Activated CD8-positive, alpha-beta T cell treated with anti-CD3 and anti-CD28 coated beads for 36 hours (primary cell): Measurements from ENCODE around the gene PDE6A. TPM values are rescaled to one million over a fixed set of nuclear protein-coding genes. Genes with fewer than 3 reads are reported as not detected.
"Not testable (repeated sequence)": the region's sequence is repeated elsewhere in the genome, so short reads cannot be mapped to it uniquely, and the experiment has no call there.

Source experiments
- ATAC-seq: fragments of 200-7000 bp; cut with Tn5 transposase; one replicate; pipeline ENCODE4 v1.10.0; 2021; ENCODE audit warnings: mild to moderate bottlenecking, moderate library complexity
- CTCF ChIA-PET: fragments of 350-600 bp; sonication (Branson Sonifier 250); formaldehyde crosslinking; loops from one replicate; lab custom pipeline; 2021; ENCODE audit warnings: antibody characterized with exemption; lab: Charles Lee
- POLR2A ChIA-PET: fragments of 350-600 bp; sonication (Branson Sonifier 250); formaldehyde crosslinking; loops from one replicate; lab custom pipeline; 2021; ENCODE audit warnings: antibody characterized with exemption; lab: Charles Lee
- DNase-seq: peaks from one replicate; pipeline ENCODE4 v3.0.0-alpha.2; 2020
- H3K27ac Mint-ChIP-seq: one replicate; pipeline ENCODE4 v1.8.0; 2021; ENCODE audit warnings: mild to moderate bottlenecking, mixed read lengths
- H3K27me3 Mint-ChIP-seq: one replicate; pipeline ENCODE4 v1.8.0; 2021; ENCODE audit warnings: mixed read lengths
- H3K36me3 Mint-ChIP-seq: one replicate; pipeline ENCODE4 v1.8.0; 2021; ENCODE audit warnings: low read depth, mixed read lengths
- H3K4me1 Mint-ChIP-seq: one replicate; pipeline ENCODE4 v1.8.0; 2021; ENCODE audit warnings: low read depth, mixed read lengths
- H3K4me3 Mint-ChIP-seq: one replicate; pipeline ENCODE4 v1.8.0; 2021; ENCODE audit warnings: mild to moderate bottlenecking, moderate library complexity, mixed read lengths
- H3K9me3 Mint-ChIP-seq: one replicate; pipeline ENCODE4 v1.8.0; 2021; ENCODE audit warnings: mixed read lengths
- intact Hi-C: fragments of 100-400 bp; cut with micrococcal nuclease; formaldehyde crosslinking; loops from one replicate; pipeline ENCODE4 v1.10.0; 2022
- total RNA-seq, 2 experiments: library from RNA; stranded (reverse); gene quantifications; one replicate each; pipeline ENCODE4 v1.2.3, GENCODE V29; 2021
- TF ChIP-seq, protein P1 (sequence below): fragments of 200-600 bp; IDR thresholded peaks from one replicate; pipeline ENCODE4 v1.8.0; 2022; ENCODE audit warnings: antibody characterized with exemption, mild to moderate bottlenecking

Gene PDE6A
- total RNA-seq, 2 experiments from 2014 or later, result not detected

DNA sequence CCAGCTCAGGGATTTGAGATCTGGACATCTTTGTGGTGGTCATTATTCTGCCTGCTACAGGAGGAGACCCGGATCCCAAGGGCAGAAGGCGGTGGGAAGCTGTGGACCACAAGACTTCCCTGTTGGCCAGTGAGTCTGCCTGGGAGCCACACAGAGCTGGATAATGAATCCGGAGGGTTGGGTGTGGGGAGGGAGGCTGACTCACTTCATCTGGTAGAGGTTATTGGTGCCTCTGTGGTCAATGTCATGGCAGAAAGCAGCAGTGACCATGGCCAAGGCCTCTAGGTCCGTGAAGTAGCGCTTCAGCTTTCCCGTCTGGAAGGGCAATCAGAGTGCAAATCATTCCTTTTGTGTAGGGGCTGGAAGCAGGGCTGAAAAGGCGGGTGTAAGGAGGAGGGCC is 58.5 kb downstream of the PDE6A start:
- Mint-ChIP-seq H3K36me3 (no peaks in the 10 kb centered on the region), H3K27ac (no peak overlapping the region)
- intact Hi-C loops, result no loop called here

DNA sequence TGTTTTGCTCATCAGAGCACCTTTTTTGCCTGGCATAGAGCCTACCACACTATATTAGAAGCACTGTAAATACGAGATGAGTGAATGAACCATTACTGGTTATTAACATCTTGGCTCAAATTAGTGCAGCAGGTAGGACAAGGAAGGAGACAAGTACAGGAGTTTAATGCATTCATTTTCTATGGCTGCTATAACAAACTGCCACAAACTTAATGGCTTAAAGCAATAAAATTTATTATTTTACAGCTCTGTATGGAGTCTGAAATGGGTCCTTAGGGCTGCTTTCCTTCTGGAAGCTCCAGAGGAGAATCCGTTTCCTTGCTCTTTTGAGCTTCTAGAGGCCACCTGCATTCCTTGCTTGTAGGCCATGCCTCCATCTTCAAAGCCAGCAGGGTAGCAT is 59.1 kb downstream of the PDE6A start:
- no peak overlapping the region for H3K27ac Mint-ChIP-seq
- no peak for ATAC-seq
- CTCF ChIA-PET, result interaction anchor here (1.2 kb wide), 1 partner anchor 218 kb away, joined by 3 read pairs; no protein-coding TSS in a partner anchor
- H3K27me3 Mint-ChIP-seq, result peaks cover 4% of the 10 kb centered on the region
- no peaks in the 10 kb centered on the region for H3K4me1 Mint-ChIP-seq
- TF ChIP-seq, protein P1, sequence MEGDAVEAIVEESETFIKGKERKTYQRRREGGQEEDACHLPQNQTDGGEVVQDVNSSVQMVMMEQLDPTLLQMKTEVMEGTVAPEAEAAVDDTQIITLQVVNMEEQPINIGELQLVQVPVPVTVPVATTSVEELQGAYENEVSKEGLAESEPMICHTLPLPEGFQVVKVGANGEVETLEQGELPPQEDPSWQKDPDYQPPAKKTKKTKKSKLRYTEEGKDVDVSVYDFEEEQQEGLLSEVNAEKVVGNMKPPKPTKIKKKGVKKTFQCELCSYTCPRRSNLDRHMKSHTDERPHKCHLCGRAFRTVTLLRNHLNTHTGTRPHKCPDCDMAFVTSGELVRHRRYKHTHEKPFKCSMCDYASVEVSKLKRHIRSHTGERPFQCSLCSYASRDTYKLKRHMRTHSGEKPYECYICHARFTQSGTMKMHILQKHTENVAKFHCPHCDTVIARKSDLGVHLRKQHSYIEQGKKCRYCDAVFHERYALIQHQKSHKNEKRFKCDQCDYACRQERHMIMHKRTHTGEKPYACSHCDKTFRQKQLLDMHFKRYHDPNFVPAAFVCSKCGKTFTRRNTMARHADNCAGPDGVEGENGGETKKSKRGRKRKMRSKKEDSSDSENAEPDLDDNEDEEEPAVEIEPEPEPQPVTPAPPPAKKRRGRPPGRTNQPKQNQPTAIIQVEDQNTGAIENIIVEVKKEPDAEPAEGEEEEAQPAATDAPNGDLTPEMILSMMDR, result no peak
- H3K4me3 Mint-ChIP-seq, result no peak overlapping the region
- H3K36me3 Mint-ChIP-seq, result no peaks in the 10 kb centered on the region
- intact Hi-C loops, result no loop called here
- DNase-seq, result no peak
- H3K9me3 Mint-ChIP-seq, result no peaks in the 10 kb centered on the region
- POLR2A ChIA-PET, result interaction anchor here (1.0 to 1.8 kb wide), 2 partner anchors 11 to 12 kb away, joined by 3 to 4 read pairs; no protein-coding TSS in a partner anchor

More for the DNA sequence above, 58.5 kb downstream of the PDE6A start:
- no peaks in the 10 kb centered on the region for H3K4me1 Mint-ChIP-seq
- TF ChIP-seq, protein P1, result no peak
- ATAC-seq (no peak), DNase-seq (no peak)
- no peaks in the 10 kb centered on the region for H3K9me3 Mint-ChIP-seq
- H3K27me3 Mint-ChIP-seq, result peaks cover 4% of the 10 kb centered on the region
- POLR2A ChIA-PET, result interaction anchor here (1.8 kb wide), 1 partner anchor 12 kb away, joined by 4 read pairs; no protein-coding TSS in a partner anchor
- CTCF ChIA-PET, result interaction anchor here (1.2 kb wide), 1 partner anchor 219 kb away, joined by 3 read pairs; no protein-coding TSS in a partner anchor
- H3K4me3 Mint-ChIP-seq, result no peak overlapping the region

DNA sequence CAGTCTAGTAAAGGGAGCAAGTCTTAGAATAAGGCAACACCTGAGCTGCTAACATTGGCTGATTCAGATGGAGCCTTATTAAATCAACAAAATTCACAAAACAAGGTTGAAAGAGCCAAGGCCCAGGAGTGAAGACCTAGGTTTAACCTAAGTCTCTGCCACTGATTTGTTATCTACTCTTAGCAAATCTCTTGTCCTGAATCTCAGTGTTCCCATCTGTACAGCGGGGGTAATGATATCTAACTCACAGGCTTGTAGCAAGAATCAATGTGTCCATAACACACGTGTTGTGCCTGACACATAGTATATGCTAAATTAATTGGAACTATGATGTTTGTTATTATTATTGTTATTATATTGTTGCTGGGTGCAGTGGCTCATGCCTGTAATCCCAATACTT is 61.0 kb downstream of the PDE6A start:
- no peak for DNase-seq
- Mint-ChIP-seq H3K4me1 (no peaks in the 10 kb centered on the region), H3K4me3 (no peak overlapping the region), H3K9me3 (peaks cover 4% of the 10 kb centered on the region), H3K27me3 (peaks cover 8% of the 10 kb centered on the region), H3K27ac (no peak overlapping the region), H3K36me3 (no peaks in the 10 kb centered on the region)
- CTCF ChIA-PET, result no interaction called here
- ATAC-seq, result no peak
- intact Hi-C loops, result no loop called here
- POLR2A ChIA-PET, result no interaction called here
- TF ChIP-seq, protein P1, result no peak

DNA sequence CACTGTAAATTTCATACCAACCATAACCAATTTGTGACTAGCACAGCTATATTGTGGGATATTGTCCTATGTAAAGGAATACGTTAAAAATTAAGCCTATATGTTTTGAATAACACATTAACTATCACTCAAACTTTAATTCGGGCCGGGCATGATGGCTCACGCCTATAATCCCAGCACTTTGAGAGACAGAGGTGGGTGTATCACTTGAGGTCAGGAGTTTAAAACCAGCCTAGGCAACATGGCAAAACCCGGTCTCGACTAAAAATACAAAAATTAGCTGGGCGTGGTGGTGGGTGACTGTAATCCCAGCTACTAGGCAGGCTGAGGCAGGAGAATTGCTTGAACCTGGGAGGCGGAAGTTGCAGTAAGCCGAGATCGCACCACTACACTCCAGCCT is 62.0 kb downstream of the PDE6A start:
- CTCF ChIA-PET, result interaction anchor here (1.5 kb wide), 1 partner anchor 30 kb away, joined by 3 read pairs; no protein-coding TSS in a partner anchor
- POLR2A ChIA-PET, result not testable (repeated sequence)

DNA sequence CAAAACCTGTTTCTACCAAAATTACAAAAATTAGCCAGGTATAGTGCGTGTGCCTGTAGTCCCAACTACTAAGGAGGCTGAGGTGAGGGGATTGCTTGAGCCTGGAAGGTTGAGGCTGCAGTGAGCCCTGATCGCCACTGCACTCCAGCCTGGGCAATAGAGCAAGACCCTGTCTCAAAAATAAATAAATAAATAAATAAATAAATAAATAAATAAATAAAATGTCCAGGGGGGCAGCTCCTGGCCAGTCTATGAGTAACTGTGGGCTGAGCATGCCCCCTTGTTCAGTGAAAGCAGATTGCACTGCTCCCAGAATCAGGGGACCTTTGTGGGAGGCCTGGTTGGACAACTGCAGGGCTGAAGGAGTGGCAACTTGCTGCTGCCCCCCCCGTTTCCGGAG is 62.7 kb downstream of the PDE6A start:
- peaks cover 4% of the 10 kb centered on the region for H3K9me3 Mint-ChIP-seq
- intact Hi-C loops, result no loop called here
- CTCF ChIA-PET, result interaction anchor here (1.5 kb wide), 1 partner anchor 29 kb away, joined by 3 read pairs; no protein-coding TSS in a partner anchor
- TF ChIP-seq, protein P1, result no peak
- DNase-seq (no peak), ATAC-seq (no peak)
- peaks cover 7% of the 10 kb centered on the region for H3K27me3 Mint-ChIP-seq
- POLR2A ChIA-PET, result no interaction called here
- no peak overlapping the region for H3K4me3 Mint-ChIP-seq
- H3K27ac Mint-ChIP-seq, result no peak overlapping the region
- no peaks in the 10 kb centered on the region for H3K4me1 Mint-ChIP-seq
- H3K36me3 Mint-ChIP-seq, result no peaks in the 10 kb centered on the region

More for the DNA sequence above, 62.0 kb downstream of the PDE6A start:
- DNase-seq, intact Hi-C loops, ATAC-seq, H3K27ac Mint-ChIP-seq, H3K4me1 Mint-ChIP-seq, H3K4me3 Mint-ChIP-seq, H3K9me3 Mint-ChIP-seq, H3K27me3 Mint-ChIP-seq, H3K36me3 Mint-ChIP-seq: not testable (repeated sequence)
